Stimulated activated naive CD4-positive, alpha-beta T cell treated with Interleukin-2 at 50 U/mL for 16 hours (primary cell): ENCODE data around the gene KCTD14.
"Not testable (repeated sequence)": the region's sequence is repeated elsewhere in the genome, so short reads cannot be mapped to it uniquely, and the experiment has no call there.

ENCODE experiments used
- DNase-seq: peaks from one replicate; lab custom pipeline; 2025; lab: John Stamatoyannopoulos, UW

Gene KCTD14

DNA sequence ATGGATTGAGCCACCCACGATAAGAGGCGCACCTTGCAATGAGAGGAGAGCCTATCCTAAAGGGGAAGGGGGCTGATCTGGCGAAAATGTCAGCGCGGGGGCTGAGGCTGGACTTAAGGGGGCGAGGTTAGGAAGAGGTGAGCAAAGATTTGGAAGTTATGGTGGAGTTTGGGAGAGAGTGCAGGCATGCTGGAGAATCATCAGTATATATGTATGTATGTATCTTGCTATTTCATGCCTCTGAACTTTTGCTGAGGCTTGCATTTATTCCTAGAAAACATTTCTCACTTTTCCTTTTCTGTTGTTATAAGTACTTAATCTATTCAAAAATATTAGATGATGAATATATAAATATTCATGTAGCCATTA lies 23.4 kb upstream of the KCTD14 start:
- no peak for DNase-seq

GRCh38 chr11:78045851-78046485 lies 22.9 kb upstream of the KCTD14 start:
- DNase-seq = peak; percentile 55

DNA sequence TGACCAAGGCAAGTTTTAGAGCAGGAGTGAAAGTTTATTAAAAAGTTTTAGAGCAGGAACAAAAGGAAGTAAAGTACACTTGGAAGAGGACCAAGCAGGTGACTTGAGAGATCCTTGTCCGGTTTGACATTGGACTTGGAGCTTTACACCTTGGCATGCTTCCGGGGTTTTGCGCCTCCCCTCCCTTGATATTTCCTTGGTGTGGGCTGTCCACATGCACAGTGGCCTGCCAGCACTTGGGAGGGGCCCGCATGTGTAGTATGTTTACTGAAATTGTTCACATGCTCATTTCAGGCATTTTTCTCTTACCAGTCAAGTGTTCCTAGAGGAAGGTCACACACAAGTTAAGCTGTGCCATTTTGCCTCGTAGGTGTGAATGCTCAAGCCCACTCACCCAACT lies 21.6 kb upstream of the KCTD14 start:
- no peak for DNase-seq

GRCh38 chr11:78041843-78042440 lies 18.9 kb upstream of the KCTD14 start:
- DNase-seq = no peak

- DNase-seq = not testable (repeated sequence)
Observed at GRCh38 chr11:78041380-78041719, 18.3 kb upstream of the KCTD14 start.

DNA sequence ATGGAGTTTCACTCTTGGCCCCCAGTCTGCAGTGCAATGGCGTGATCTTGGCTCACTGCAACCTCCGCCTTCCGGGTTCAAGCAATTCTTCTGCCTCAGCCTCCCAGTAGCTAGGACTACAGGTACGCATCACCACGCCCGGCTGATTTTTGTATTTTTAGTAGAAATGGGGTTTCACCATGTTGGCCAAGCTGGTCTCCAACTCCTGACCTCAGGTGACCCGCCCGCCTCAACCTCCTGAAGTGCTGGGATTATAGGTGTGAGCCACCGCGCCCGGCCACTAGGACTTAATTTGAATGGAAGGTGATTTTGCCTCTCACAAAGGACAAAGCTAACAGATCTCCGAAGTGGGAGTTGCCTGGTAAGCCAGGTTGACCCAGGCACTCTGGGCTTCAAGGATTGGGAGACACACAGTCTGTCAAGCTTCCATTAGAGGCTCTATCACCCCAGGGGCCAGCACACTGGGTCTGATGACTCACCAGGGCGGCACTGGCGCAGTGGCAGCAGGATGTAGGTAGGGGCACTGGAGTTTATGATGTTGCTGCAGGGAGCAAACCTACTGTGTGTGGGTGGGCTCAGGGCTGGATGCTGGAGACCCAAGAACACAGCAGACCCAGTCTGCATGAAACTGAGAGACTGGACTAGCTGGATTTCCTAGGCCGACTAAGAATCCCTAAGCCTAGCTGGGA lies 17.8 kb upstream of the KCTD14 start:
- no peak for DNase-seq

- DNase-seq = no peak
Observed at GRCh38 chr11:78039919-78040671, 17.0 kb upstream of the KCTD14 start.

DNA sequence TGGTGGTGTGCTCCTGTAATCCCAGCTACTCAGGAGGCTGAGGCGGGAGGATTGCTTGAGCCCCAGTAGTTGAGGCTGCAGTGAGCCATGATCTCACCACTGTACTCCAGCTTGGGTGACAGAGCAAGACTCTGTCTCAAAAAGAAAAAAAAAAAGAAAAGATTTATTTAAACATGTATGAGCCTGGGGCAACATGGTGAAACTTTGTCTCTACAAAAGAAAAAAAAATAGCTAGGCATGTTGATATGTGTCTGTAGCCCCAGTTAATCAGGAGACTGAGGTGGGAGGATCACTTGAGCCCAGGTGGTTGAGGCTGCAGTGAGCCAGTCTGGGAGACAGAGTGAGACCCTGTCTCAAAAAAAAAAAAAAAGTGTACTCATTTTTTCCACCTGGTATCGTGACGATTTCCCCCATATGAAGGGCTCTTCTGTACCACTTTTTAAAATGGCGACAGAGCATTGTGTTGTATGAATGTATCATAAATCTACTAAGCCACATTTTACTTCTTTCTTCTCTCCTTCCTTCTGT lies 16.4 kb upstream of the KCTD14 start:
- no peak for DNase-seq

DNA sequence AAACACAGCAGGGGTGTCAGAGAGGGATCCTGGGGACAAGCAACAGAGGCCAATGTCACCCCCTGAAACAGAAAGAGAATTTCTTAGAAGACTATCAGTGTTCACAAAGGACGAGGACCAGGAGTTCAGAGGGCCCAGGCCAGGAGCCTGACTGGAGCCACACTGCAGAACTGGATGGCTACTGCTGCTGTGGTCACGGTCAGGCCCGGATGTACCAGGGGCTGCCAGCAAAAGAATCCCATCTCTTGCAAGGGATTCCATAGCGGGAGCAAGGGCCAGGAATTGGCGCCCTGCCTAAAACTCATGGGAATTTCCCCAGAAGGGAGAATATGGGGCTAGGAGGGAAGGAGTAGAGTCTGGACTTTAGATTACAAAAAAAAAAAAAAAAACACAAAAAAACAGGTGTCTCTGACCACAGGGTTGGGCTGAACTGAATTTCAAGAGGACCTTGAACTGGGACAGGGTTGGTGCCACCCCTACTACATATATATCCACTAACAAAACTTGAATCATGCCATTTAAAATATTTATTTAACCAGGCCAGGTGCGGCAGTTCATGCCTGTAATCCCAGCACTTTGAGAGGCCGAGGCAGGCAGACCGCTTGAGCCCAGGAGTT lies 15.7 kb upstream of the KCTD14 start:
- no peak for DNase-seq

DNA sequence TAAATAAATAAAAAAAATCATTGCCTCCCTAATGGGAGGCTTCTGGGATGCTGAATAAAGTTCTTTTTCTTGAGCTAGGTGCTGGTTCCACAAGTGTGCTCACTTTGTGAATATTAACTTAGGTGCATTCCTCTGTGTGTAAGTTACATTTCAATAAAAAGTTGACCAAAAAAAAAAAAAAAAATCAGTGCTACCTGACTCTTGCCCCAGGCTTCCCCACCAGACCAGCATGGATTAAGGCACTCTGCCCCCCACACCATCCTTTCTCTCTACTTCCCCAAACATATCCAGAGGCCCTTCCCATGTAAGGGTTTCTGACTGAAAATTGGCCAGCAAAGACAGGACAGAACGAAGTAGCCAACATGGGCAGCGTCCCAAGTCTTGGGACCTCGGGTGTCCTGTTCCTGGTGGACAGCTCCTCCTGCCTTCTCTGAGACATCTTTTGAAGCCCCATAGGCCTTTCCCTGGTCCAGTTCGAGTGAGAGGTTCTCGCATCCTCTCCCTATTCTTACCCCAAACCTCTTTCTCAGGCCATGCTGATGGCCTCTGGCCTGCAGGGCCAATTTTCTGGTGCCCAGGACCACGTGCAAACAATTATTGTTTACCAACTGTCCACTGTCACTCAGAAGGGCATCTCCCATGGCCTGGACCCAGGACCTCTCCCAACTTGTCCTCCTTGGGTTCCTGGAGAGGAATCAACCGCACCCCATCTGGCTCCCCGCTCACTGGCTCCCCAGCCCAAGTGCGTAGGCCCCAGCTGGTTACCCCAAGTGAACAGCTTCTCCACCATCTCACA lies 14.9 kb upstream of the KCTD14 start:
- DNase-seq = no peak

DNA sequence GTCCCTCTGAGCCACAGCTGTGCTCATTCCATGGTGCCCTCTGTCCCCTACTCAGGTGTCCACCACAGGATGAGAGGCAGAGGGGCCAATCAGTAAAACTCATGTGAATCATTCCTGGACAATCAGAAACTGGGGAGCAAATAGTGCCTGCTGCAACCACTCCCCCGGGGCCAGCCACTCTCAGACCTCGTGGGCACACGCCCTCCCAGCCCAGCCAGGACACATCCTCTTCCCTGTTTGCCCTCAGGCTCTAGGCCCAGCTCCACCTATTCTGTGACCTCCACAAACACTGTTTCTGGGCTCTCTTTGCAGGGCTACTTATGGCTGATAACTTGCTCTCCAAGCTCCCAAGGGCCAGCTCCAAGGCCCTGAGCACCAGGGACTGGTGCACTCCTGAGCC lies 14.0 kb upstream of the KCTD14 start:
- DNase-seq = no peak

DNA sequence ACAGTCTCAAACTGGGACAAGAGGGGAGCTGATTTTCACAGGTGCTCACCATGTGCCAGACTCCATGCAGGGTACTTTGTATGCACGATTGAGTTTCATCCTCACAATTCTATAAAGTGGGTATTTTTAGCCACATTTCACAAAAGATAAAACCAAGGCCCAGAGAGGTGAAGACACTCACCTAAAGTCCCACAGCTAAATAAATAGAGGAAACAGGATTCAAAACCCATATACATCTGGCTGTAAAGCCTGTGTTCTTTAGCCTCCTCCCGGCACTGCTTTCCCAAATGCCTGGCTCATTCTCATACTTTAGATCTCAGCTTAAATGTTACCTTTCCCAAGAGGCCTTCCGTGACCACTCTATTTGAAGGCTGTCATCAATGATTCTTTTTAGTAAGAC lies 13.2 kb upstream of the KCTD14 start:
- no peak for DNase-seq

DNA sequence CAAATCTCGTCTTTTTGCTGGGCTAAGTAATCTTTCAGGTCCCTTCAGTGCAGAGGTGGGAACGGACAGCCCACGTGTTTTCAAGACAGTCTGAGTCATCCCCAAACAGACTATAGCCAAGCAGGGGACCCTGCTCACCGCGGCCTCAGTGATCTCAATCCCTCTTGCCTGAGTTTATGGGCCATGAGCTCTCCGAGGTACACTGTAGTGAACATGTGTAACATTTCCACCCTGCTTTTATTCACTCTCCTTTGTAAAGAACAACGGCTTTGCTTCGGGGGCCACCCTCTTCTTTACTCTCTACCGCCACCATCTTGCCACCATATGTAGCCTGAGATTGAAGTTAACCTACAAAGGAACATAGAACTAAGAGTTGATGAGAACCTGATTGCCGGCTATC lies 11.5 kb upstream of the KCTD14 start:
- DNase-seq = no peak

GRCh38 chr11:78033040-78033439 lies 10.0 kb upstream of the KCTD14 start:
- no peak for DNase-seq

GRCh38 chr11:78032090-78032489 lies 9.0 kb upstream of the KCTD14 start:
- DNase-seq = no peak

- DNase-seq = no peak
Observed at GRCh38 chr11:78031629-78032028, 8.6 kb upstream of the KCTD14 start.

GRCh38 chr11:78030429-78031325 lies 7.6 kb upstream of the KCTD14 start:
- DNase-seq = no peak

- not testable (repeated sequence) for DNase-seq
Observed at GRCh38 chr11:78028423-78028822, 5.3 kb upstream of the KCTD14 start.

GRCh38 chr11:78027759-78028158 lies 4.7 kb upstream of the KCTD14 start:
- no peak for DNase-seq

- DNase-seq = no peak
Observed at GRCh38 chr11:78025378-78025777, 2.3 kb upstream of the KCTD14 start.
